GM19455 (cell line): Measurements from ENCODE around the gene COX8A.
"Not testable (repeated sequence)": the region's sequence is repeated elsewhere in the genome, so short reads cannot be mapped to it uniquely, and the experiment has no call there.

Source experiments
- ATAC-seq: cut with Tn5 transposase; IDR thresholded peaks from one replicate; pipeline ENCODE4 v1.9.1; 2021; ENCODE audit not compliant: unreplicated experiment

The COX8A gene

GRCh38 chr11:63969461-63969860 is 5.0 kb upstream of the COX8A start:
- no peak for ATAC-seq

GRCh38 chr11:63970902-63971301 is 3.5 kb upstream of the COX8A start:
- no peak for ATAC-seq

GRCh38 chr11:63973912-63974258 is 535 bp upstream of the COX8A start:
- not testable (repeated sequence) for ATAC-seq

- no peak for ATAC-seq
Measured at GRCh38 chr11:63978551-63979239, 4.3 kb downstream of the COX8A start.

GRCh38 chr11:63979426-63979825 is 5.0 kb downstream of the COX8A start:
- no peak for ATAC-seq

GRCh38 chr11:63985812-63986155 is 11.4 kb downstream of the COX8A start:
- no peak for ATAC-seq

GRCh38 chr11:63986156-63986931 is 11.9 kb downstream of the COX8A start, which contains the start of gene OTUB1:
OTUB1 (plus strand) TSS chr11:63986438; CDS start chr11:63986457, 19 bp downstream.
- ATAC-seq: peak; percentile 86

- ATAC-seq: no peak
Measured at GRCh38 chr11:63986932-63987513, 12.6 kb downstream of the COX8A start.

GRCh38 chr11:63991558-63991957 is 17.1 kb downstream of the COX8A start:
- ATAC-seq: no peak

GRCh38 chr11:63993100-63993499 is 18.7 kb downstream of the COX8A start:
- ATAC-seq: no peak

- no peak for ATAC-seq
Measured at GRCh38 chr11:63993993-63994392, 19.6 kb downstream of the COX8A start.

- no peak for ATAC-seq
Measured at GRCh38 chr11:63996512-63996911, 22.1 kb downstream of the COX8A start.

- no peak for ATAC-seq
Measured at GRCh38 chr11:63997104-63997700, 22.8 kb downstream of the COX8A start.

- ATAC-seq: no peak
Measured at GRCh38 chr11:63997801-63998337, 23.4 kb downstream of the COX8A start.

GRCh38 chr11:63998558-63999348 is 24.3 kb downstream of the COX8A start:
- ATAC-seq: no peak

- ATAC-seq: no peak
Measured at GRCh38 chr11:63999349-64000025, 25.1 kb downstream of the COX8A start.

GRCh38 chr11:64000026-64000739 is 25.8 kb downstream of the COX8A start:
- no peak for ATAC-seq

GRCh38 chr11:64000740-64001483 is 26.5 kb downstream of the COX8A start:
- ATAC-seq: no peak
